NCI-H345 (cell line): Measurements from ENCODE around the gene HMGA1.
"Not testable (repeated sequence)": the region's sequence is repeated elsewhere in the genome, so short reads cannot be mapped to it uniquely, and the experiment has no call there.

Source experiments
- DNase-seq: peaks from one replicate; lab custom pipeline; 2025; lab: John Stamatoyannopoulos, UW

HMGA1 gene

DNA sequence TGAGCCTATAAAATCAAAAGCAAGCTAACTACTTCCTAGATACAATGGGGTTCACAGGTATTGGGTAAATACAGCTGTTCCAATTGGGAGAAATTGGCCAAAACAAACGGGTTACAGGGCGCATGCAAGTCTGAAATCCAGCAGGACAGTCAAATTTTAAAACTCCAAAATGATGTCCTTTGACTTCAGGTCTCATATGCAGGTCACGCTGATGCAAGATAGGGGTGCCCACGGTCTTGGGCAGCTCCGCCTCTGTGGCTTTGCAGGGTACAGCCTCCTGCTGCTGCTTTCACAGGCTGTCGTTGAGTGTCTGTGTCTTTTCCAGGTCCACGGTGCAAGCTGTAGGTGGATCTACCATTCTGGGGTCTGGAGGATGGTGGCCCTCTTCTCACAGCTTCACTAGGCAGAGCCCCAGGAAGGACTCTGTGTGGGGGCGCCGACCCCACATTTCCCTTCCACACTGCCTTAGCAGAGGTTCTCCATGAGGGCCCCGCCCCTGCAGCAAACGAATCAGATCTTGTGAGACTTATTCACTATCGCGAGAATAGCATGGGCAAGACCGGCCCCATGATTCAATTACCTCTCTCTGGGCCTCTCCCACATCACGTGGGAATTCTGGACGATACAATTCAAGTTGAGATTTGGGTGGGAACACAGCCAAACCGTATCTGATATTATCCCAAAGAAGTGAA lies 24.0 kb downstream of the HMGA1 start:
- DNase-seq = no peak

DNA sequence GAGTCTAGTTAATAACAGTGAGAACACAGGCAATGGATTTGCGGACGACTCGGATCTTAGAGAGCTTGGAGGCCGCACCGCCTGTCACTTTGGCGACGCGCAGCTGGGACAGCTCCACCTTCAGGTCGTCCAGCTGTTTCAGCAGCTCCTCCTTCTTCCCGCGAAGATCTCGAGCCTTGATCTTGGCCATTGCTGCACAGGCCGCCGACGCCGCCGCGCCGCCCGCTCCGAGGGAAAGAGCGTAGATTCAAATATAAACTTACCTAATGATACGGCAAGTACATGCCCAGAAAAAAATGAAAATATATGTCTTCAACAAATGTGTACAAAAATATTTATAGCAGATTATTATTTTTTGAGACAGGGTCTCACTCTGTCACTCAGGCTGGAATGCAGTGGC lies 26.8 kb downstream of the HMGA1 start:
- not testable (repeated sequence) for DNase-seq

DNA sequence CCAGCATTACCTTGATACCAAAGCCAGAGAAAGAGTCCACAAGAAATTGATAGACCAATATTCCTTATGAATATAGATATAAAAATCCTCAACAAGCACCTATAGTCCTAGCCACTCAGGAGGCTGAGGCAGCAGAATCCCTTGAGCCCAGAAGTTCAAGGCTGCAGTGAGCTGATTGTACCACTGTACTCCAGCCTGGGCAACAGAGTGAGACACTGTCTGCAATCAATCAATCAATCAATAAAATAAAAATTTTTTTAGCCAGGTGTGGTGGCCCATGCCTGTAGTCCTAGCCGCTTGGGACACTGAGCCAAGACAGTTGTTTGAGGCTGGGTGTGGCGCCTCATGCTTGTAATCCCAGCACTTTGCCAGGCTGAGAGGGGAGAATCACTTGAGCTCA lies 31.1 kb downstream of the HMGA1 start:
- no peak for DNase-seq

DNA sequence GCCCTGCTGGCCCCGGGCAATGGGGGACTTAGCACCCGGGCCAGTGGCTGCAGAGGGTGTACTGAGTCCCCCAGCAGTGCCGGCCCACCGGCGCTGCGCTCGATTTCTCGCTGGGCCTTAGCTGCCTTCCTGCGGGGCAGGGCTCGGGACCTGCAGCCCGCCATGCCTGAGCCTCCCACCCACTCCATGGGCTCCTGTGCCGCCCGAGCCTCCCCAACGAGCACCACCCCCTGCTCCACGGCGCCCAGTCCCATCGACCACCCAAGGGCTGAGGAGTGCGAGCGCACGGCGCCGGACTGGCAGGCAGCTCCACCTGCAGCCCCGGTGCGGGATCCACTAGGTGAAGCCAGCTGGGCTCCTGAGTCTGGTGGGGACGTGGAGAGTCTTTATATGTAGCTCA lies 32.5 kb downstream of the HMGA1 start:
- not testable (repeated sequence) for DNase-seq

DNA sequence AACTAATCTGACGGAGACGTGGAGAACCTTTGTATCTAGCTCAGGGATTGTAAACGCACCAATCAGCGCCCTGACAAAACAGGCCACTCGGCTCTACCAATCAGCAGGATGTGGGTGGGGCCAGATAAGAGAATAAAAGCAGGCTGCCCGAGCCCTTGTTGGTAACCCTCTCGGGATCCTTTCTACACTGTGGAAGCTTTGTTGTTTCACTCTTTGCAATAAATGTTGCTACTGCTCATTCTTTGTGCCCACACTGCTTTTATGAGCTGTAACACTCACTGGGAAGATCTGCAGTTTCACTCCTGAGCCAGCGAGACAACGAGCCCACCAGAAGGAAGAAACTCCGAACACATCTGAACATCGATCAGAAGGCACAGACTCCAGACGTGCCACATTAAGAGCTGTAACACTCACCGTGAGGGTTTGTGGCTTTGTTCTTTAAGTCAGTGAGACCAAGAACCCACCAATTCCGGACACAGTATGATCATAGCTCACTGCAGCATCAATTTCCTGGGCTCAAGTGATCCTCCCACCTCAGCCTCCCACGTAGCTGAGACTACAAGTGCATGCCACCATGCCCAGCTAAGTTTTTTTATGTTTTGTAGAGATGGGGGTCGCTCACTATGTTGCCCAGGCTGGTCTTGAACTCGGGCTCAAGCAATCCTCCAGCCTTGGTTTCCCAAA lies 33.1 kb downstream of the HMGA1 start:
- DNase-seq = not testable (repeated sequence)

DNA sequence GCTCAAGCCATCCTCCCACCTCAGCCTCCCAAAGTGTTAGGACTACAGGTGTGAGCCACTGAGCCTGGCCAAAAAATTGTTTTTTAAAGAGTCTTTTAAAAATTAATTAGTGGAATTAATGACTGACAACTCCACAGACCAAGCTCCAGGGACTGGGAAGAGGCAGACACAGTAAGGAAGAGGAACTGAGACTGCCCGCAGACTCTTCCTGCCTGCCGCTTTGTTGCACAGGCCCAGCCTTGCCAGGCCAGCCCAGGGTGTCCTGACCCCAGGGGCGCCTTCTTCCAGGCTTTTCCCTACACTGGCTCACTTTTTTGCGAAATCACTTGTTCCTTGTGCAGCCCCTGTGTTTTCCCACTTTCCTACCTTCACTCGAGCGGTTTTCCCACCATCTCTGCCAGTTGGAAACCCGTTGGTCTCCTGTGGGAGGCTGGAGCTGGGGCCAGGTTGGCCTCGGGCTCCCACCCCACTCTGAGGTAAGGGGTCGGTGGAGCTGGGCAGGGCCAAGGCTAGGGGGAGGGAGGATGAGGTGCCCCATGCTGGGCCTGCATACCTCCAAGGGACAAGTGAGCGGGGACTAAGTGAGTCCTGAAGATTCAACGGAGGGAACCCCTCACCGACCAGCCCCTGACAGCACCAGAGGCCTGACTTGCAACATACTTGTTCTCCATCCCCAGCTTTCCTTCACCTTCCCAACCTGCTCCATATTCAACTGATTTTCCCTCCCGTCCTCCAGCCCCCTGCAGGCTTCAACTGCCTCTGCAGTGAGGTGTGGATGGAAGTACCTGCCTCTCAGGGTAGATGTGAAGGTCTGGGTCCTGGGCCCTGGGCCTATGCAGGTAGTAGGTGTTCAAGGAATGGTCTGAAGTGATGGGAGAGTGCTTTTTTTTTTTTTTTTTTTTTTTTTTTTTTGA lies 35.6 kb downstream of the HMGA1 start:
- no peak for DNase-seq

DNA sequence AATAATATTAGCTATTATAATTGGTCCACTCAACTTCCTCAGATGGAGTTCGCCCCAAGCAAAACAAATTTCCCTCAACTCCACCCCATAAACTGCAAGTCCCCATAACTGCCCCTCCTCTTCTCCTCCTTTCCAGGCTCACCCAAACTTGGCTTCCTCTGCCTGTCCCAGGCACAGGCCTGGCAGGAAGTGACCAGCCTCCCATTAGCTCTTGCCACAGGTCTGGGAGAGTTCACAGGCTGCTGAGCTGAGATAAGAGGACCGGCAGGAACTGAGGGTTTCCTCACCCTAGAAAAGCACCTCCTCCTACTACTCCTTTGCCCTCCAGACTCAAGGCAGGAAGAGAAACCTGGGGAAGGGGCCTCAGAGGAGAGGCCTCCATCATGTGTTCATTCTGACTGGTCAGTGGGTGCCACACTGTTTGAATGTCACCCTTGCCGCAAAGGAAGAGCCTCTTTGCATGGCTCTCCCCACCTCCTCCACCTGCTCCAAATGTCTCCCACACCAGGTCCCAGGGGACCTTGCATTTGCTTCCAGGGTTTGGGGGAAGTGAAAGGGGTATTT lies 36.7 kb downstream of the HMGA1 start:
- no peak for DNase-seq

DNA sequence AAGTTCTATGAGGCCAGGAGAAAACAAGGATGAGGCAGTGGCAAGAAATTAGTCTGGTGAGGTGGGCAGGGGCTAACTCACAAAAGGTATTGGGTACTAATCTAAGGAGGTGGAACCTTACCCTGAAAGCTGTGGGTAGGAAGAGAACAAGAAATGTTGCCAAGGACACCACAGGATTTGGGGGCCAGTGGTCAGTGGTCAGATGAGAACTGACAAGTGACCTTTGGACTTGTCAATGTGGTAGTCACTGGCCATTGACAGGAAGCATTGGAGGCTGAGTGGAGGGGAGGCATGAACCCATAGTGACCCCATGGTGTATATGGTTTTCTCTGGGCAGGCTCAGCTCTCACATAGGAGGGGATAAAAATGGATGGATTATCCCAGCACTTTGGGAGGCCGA lies 37.5 kb downstream of the HMGA1 start:
- DNase-seq = no peak

DNA sequence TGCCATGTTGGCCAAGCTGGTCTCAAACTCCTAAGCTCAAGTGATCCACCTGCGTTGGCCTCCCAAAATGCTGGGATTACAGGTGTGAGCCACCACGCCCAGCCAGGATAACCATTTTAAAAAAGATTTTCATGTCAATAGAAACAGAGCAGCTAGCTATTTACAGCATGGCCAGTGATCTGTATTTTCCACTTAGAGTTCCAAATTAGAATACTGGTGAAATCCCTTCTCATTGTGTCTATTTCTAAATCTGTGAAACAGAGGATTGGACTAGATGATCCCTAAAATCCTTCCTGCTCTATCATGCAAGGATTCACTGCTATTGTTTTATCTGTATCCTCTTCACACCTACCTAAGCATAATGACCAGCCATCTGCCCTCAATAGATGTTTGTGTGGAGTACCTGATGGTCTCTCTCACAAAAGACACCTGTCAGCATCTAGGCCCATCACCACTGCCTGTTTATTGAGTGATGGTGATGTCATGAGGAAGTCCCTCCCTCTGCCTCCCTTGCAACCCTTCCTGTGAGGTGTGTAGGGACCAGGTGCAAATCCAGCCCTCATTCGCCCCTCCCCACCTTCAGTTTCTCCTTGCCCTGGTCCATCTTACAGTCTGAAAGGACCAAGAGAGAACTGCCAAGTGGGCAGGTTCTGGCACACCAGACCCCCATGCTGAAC lies 38.6 kb downstream of the HMGA1 start:
- DNase-seq = peak; percentile 12

DNA sequence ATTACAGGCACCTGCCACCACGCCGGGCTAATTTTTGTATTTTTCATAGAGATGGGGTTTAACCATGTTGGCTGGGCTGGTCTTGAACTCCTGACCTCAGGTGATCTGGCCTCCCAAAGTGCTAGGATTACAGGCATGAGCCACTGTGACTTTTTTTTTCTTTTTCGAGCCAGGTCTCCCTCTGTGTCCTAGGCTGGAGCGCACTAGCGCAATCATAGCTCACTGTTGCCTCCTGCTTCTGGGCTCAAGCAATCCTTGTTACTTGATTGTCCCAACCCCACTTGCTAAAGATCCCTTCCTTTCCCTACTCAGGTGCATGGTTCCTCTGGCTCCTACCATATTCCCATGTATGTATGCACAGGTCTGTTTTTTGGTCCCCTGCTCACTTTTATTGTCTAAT lies 39.5 kb downstream of the HMGA1 start:
- DNase-seq = no peak

DNA sequence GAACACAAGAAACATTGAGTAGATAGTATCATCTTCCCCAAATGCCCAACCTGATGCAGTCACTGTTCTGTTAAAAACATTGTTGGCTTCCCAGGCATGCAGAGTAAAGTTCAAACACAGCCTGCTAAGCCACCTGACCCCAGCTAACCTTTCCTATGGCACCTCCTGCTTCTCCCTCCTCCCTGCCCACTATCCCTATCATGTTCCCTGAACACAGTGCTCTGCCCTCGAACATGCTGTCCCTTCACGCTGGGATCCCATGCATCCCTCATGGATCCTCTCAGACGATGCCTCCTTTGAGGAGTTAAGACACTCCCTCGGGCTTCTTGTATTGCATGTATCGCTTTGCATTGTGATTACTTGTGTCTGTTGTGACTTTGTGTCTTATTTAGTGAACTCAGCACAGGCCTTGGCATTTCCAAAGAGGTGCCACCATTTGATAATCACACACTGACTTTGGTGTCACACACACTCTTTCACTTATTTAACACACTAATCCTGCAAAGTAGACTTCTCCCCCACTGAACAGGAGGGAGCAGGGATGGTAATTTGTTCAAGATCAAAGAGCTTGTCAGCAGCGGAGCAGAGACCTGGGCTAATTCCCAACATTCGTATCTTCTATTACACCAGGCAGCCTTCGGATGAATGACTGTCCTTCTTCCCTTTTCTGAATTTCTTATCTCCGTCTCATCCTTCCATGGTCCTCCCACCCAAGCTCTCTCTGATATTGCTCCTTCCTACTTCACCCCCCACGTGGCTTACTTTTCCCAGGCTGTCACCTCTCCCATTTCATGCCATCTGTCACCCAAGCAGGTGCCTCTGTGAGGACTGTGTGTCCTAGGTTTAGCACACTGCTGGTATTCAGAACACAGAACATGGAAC lies 40.4 kb downstream of the HMGA1 start:
- DNase-seq = no peak

DNA sequence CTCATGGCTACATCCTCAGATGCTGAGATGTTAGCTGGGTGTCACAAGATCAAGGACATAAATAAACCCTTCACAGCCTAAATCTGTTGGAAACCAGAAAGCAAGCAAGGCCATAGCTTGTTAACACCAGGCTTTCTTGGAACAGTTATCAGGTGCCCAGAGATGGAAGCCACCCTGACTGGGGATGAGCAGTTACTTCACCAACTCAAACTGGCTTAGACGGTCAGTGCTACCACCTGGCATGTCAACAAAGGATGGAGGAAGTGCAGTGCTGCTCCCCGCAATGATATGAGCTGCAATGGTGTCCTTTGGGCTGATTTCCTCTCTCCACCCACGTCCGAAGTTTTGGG lies 41.1 kb downstream of the HMGA1 start:
- no peak for DNase-seq

DNA sequence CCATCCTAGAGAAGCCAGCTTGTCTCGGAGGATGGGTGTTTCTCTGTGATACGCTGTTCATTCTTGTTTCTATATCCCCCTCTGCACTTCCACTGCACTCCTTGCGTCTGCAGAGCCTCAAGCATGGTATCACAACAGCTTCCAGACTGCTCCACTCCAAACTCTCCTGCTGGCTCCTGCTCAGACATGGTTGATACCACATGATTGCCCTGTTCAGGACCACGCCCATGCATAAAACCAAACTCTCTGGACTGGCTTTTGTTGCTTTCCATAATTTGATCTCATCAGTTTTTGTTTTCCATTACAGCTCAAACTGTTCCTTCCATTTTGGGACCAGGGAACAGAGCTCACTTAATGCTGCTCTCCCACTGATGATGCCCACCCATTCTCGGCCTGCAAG lies 42.2 kb downstream of the HMGA1 start:
- no peak for DNase-seq

DNA sequence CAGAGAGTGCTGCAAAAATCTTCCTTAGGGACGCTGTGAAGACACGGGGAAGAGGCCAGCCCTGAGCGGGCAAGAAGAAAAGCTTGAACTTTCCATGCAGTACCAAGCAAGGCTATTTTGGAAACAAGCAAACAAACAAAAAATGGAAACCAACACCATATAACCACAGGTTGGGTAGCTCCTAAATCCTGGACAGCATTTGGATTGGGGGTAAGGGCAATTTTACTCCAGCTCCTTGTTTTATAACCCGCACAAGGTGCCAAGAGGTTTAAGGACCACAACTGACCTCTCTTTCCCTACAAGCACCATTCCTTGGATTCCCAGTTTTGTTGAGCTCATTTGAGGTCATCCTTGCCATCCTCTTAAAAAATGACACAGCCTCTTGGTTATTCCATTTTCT lies 43.5 kb downstream of the HMGA1 start:
- no peak for DNase-seq

DNA sequence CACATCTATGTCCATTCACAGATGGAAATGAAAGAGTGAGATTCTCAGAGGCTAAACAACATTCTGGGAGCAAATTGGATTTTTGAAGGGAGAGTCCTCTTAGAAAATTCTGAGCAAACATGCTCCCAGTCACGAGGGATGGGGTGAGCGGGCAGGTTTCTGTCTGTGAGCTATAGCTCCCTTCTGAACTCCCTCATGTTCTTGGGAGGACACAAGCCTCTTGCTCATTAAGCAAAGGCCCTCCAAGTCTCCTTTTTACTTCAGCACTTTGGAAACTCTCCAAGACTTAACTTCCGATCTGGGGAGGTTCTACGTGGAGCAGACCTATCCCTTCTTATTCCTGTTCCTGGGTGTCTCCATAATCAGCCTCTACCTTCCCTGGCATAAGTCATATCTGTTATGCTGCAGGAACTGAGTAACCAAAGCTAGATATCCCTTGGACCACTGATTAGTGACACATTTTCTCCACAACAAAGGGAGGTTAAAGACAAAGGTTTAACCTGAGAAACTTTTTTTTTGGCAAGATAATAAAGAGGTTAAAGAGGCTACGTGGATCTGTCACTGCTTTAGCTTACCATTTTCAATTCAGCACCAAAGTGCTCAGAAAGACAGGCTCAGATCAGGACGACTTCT lies 45.1 kb downstream of the HMGA1 start:
- DNase-seq = no peak

DNA sequence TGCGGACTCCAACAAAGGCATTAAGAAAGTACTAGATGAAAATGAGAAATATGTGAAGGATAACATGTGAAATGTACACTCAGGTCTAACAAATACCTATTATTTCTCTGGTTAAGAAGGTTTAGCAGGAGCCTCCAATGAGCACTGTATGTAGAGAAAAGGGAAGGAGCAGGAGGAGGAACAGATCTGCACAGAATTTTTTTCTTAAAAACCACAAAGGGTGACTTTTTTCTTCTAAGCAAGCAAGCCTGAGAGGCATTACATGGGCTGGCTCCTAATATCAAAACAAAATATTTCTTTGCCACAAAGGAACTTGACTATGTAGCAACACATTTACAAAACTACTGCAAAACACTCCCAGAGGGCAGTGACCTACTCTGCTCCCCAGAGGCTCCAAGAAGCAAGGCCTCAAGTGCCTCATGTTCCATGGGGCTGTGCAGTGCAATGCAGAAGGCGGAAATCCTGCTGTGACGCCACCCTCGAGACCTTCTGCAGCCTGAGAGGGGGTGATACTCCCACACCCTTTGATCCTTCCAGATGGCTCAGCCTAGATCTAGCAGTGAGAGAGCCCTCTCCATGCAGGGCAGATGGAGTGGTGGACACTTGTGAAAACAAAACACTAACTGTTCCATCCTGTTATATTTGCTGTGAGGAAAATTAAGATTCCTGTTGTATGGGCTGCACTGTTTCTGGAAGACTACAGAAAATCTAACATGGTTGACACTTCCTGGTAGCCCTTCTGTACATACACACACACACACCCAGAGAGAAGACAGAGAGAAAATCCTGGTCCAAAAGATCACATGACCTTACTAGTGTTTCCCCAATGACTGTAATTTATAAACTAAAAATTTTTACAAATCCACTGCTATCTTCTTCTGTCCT lies 48.1 kb downstream of the HMGA1 start:
- DNase-seq = no peak

DNA sequence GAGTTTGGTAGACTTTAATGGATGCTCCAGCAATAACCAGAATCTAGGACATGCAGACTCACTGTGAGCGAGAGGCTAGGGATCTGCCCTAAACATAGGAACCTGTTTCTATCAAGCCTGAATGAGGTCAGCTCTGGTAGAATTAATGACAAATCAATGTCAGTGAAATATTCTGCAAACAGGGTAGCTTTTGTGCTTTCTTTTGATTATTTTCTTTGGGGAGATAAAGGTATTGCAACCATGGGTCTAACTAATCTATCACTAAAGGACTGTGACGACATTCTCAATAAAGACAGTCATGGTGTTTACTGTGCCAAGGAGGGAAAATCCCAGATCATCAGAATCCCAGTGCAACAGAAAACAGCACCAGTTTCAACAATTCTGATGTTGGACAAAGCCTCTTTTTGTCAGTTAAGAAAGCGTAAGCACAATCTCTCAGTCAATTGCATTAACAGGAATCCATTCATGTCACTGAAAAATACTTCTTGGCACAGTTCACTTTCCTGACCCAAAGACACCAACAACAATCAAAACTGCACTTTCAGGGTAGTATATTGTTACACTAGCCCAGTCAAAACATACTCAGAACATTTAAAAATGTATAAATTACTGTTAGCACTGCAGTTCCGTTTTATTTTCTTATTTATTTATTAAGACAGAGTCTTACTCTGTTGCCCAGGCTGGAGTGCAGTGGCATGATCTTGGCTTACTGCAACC lies 48.9 kb downstream of the HMGA1 start:
- DNase-seq = no peak

DNA sequence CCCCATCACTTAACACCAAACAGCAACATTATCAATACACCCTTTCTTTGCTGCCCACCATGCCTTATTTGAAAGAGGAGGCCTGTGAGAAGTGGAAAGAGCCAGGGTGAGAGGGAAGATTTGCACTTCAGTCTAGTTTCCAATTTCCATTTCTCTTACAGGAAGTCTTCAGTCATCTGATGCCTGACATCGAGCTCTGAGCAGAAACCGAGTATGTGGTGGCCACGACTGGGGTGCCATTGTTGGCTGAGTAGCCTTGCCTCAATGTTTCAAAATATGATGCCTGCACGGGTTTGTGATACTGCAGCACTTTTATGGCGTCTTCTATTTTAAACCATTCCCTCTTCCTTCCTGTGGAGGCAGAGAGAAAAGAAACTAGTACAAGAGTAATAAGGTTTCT lies 51.9 kb downstream of the HMGA1 start:
- no peak for DNase-seq

DNA sequence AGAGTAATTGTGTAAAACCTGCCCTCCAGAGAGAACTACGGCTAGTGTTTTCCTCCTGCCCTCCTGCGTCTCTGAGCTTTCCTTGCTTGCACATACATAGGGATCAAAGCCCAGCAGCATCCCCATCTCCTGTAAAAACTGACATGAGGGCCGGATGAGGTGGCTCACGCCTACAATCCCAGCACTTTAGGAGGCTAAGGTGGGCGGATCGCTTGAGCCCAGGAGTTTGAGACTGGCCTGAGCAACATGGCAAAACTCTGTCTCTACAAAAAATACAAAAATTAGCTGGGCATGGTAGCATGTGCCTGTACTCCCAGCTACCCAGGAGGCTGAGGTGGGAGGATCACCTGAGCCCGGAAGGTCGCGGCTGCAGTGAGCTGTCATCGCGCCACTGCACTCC lies 52.5 kb downstream of the HMGA1 start:
- DNase-seq = no peak
